PC-9 (cell line): ENCODE data around the gene OR51B4. TPM values are rescaled to one million over a fixed set of nuclear protein-coding genes. Genes with fewer than 3 reads are reported as not detected.

ENCODE experiments used
- BruUV-seq: library from RNA; stranded (reverse); fragments of 400-500 nt; replicated peaks from 2 replicates; lab custom pipeline; 2021; lab: Mats Ljungman, UMichigan
- CTCF ChIA-PET: fragments of 300-600 bp; sonication (Branson Sonifier 250); formaldehyde crosslinking; loops from one replicate; lab custom pipeline; 2022; ENCODE audit warnings: antibody characterized with exemption; lab: Charles Lee
- POLR2A ChIA-PET: fragments of 300-600 bp; sonication (Branson Sonifier 250); formaldehyde crosslinking; loops from one replicate; lab custom pipeline; 2022; ENCODE audit warnings: antibody characterized with exemption; ENCODE audit not compliant: unreplicated experiment; lab: Charles Lee
- DNase-seq, 2 experiments: peaks; one replicate each; pipeline versions ENCODE4 v3.0.0 to v3.0.0-alpha.2; 2015 to 2022; ENCODE audit warnings: mixed read lengths in 1 of 2
- H2AFZ ChIP-seq: fragments of 200-600 bp; sonication (generic); 2 replicates; pipeline ENCODE4 v1.8.1; 2017; ENCODE audit warnings: antibody characterized with exemption
- H3F3A ChIP-seq: fragments of 200-600 bp; sonication (generic); 2 replicates; pipeline ENCODE4 v1.8.1; 2017; ENCODE audit warnings: antibody characterized with exemption, mild to moderate bottlenecking, low read depth; ENCODE audit not compliant: insufficient read depth
- H3K27ac ChIP-seq: fragments of 200-600 bp; sonication (generic); 2 replicates; pipeline ENCODE4 v1.6.1; 2016; ENCODE audit warnings: mixed run types
- H3K27me3 ChIP-seq: fragments of 200-600 bp; sonication (generic); 2 replicates; pipeline ENCODE4 v1.6.1; 2016; ENCODE audit warnings: low read depth, mixed run types; ENCODE audit not compliant: insufficient read depth
- H3K36me3 ChIP-seq: fragments of 200-600 bp; sonication (generic); 2 replicates; pipeline ENCODE4 v1.6.1; 2016; ENCODE audit warnings: low read depth, mixed run types
- H3K4me1 ChIP-seq: fragments of 200-600 bp; sonication (generic); replicated peaks from 2 replicates; pipeline ENCODE4 v1.6.1; 2016; ENCODE audit warnings: mixed run types; ENCODE audit not compliant: insufficient read depth
- H3K4me2 ChIP-seq: fragments of 200-600 bp; sonication (generic); 2 replicates; pipeline ENCODE4 v1.6.1; 2017; ENCODE audit warnings: mixed run types
- H3K4me3 ChIP-seq: fragments of 200-600 bp; sonication (generic); 2 replicates; pipeline ENCODE4 v1.6.1; 2016; ENCODE audit warnings: mixed run types
- H3K79me2 ChIP-seq: fragments of 200-600 bp; sonication (generic); 2 replicates; pipeline ENCODE4 v1.6.1; 2017; ENCODE audit warnings: low read depth, mixed run types
- H3K9me2 ChIP-seq: fragments of 200-600 bp; sonication (generic); 2 replicates; pipeline ENCODE4 v1.8.1; 2017; ENCODE audit warnings: mild to moderate bottlenecking; ENCODE audit not compliant: insufficient read depth
- H3K9me3 ChIP-seq: fragments of 200-600 bp; sonication (generic); 2 replicates; pipeline ENCODE4 v1.8.1; 2016; ENCODE audit warnings: low read depth; ENCODE audit not compliant: insufficient read depth
- H4K20me1 ChIP-seq: fragments of 200-600 bp; sonication (generic); 2 replicates; pipeline ENCODE4 v1.8.1; 2017; ENCODE audit not compliant: insufficient read depth
- CTCF ChIP-seq: fragments of 200-600 bp; sonication (generic); conservative IDR thresholded peaks from 2 replicates; pipeline ENCODE4 v1.6.1; 2017; ENCODE audit warnings: mixed run types, antibody characterized with exemption, mild to moderate bottlenecking, moderate library complexity
- EZH2 ChIP-seq: fragments of 200-600 bp; sonication (generic); IDR thresholded peaks from 2 replicates; pipeline ENCODE4 v1.8.0; 2017; ENCODE audit warnings: antibody characterized with exemption, low read depth
- intact Hi-C: fragments of 100-400 bp; cut with micrococcal nuclease; formaldehyde crosslinking; loops from one replicate; pipeline ENCODE4 v1.10.0; 2022; ENCODE audit not compliant: unreplicated experiment
- total RNA-seq: library from RNA; stranded (reverse); gene quantifications from 2 replicates; pipeline ENCODE4 v1.2.3, GENCODE V29; 2021

The OR51B4 gene
- total RNA-seq, 1 experiment from 2014 or later: not detected

DNA sequence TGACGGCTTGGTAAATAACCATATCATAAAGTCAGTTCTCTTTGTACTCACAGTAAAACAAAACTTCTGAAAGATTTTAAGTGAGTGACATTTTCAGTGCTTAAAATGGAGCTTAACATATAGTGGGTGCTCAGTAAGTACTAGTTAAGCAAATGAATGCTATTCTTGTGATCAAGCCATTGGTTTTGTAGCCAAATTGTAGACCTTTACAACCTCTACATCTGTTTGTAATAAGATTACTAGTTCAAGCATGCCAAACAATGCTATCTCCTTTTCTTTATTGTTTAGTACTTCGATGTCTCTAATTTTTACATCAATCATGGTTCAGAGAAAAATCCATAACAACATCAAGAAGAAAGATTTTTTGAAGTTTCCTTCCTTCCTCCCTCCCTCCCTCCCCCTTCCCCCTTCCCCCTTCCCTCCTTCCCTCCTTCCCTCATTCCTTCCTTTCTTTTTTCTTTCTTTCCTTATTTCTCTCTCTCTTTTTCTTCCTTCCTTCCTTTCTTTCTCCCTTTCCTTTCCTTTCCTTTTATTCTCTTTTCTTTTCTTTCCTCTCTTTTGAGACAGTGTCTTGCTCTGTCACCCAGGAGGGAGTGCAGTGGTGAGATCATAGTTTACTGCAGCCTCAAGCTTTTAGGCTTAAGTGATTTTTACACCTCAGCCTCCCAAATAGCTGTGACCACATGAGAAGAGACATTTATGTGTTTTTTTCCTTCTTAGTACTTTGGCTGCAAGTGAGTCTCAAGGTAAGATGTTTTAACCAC is 5.7 kb upstream of the OR51B4 start:
- no peaks in the 10 kb centered on the region for H3K4me1 ChIP-seq

DNA sequence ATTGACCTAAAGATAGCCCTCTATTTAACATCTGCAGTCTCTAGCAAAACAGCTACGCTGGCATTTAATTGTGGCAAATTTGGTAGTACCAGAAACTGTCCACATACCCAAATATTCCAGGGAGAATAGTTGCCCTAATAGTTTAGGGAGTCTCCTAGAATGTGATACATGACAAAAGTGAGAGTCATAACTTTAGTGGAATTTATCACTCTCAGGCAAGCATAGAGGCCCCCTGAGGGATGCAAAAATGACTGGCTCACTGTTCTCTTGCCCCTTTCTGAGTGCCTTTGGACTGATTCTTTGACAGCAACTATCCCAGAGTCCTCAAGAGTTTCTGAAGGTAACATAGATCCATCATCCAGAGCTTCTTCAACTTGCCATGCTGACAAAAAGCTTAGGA is 2.3 kb upstream of the OR51B4 start:
- no peak for DNase-seq
- POLR2A ChIA-PET: no interaction called here
- H3K4me3 ChIP-seq: no peak overlapping the region
- H2AFZ ChIP-seq: no peak overlapping the region
- no peaks in the 10 kb centered on the region for H3F3A ChIP-seq
- H3K27ac ChIP-seq: no peak overlapping the region
- H3K4me2 ChIP-seq: no peak overlapping the region
- H3K79me2 ChIP-seq: no peaks in the 10 kb centered on the region
- H3K9me2 ChIP-seq: no peaks in the 10 kb centered on the region
- no peaks in the 10 kb centered on the region for H3K4me1 ChIP-seq
- intact Hi-C loops: no loop called here
- BruUV-seq: no TSS peak
- no peak for TF ChIP-seq EZH2
- no peak for TF ChIP-seq CTCF
- no peaks in the 10 kb centered on the region for H3K9me3 ChIP-seq
- H3K36me3 ChIP-seq: no peaks in the 10 kb centered on the region
- no peaks in the 10 kb centered on the region for H3K27me3 ChIP-seq
- CTCF ChIA-PET: no interaction called here
- H4K20me1 ChIP-seq: no peaks in the 10 kb centered on the region

More for the DNA sequence above, 5.7 kb upstream of the OR51B4 start:
- Histone ChIP-seq H3K4me3 (no peak overlapping the region), H3K36me3 (no peaks in the 10 kb centered on the region), H3K4me2 (no peak overlapping the region), H3K27ac (no peak overlapping the region), H3F3A (no peaks in the 10 kb centered on the region), H3K9me3 (no peaks in the 10 kb centered on the region), H3K27me3 (no peaks in the 10 kb centered on the region), H3K79me2 (no peaks in the 10 kb centered on the region), H2AFZ (no peak overlapping the region), H3K9me2 (no peaks in the 10 kb centered on the region), H4K20me1 (no peaks in the 10 kb centered on the region)
- POLR2A ChIA-PET: no interaction called here
- TF ChIP-seq CTCF (no peak), EZH2 (no peak)
- intact Hi-C loops: no loop called here
- DNase-seq: no peak
- no TSS peak for BruUV-seq
- CTCF ChIA-PET: no interaction called here

DNA sequence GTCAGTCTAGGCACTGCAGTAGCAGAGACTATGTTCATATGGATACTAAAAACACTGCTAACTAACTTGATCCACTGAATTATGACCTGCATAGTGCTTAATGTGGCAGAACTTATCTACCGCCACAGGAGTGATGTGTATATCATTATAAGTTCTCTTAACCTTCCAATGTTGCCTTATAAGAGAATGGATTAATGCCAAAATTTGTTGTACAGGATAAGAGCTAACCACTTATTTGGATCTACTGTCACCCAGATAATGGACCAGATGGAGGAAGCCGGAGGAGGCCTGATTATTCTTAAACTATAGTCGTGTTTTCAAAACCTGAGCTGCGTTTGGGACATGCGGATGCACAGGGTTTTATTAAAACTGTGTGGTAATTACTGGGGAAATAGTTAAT is 1.9 kb upstream of the OR51B4 start:
- BruUV-seq: no TSS peak
- no peak for DNase-seq
- H4K20me1 ChIP-seq: no peaks in the 10 kb centered on the region
- no peak overlapping the region for H2AFZ ChIP-seq
- H3K27me3 ChIP-seq: no peaks in the 10 kb centered on the region
- no peaks in the 10 kb centered on the region for H3K9me3 ChIP-seq
- no peak overlapping the region for H3K4me3 ChIP-seq
- no peak overlapping the region for H3K4me2 ChIP-seq
- TF ChIP-seq CTCF (no peak), EZH2 (no peak)
- intact Hi-C loops: no loop called here
- no peaks in the 10 kb centered on the region for H3K9me2 ChIP-seq
- ChIA-PET CTCF (no interaction called here), POLR2A (no interaction called here)
- H3K27ac ChIP-seq: no peak overlapping the region
- H3F3A ChIP-seq: no peaks in the 10 kb centered on the region
- no peaks in the 10 kb centered on the region for H3K4me1 ChIP-seq
- H3K79me2 ChIP-seq: no peaks in the 10 kb centered on the region
- no peaks in the 10 kb centered on the region for H3K36me3 ChIP-seq
